Rectal smooth muscle tissue (tissue), 1 donor: ENCODE data around the gene GXYLT2.

Source experiments
- H3K27ac ChIP-seq: one replicate; pipeline ENCODE4 v1.7.0; 2013; ENCODE audit warnings: low read depth, low read length, inconsistent platforms
- H3K27me3 ChIP-seq: one replicate; pipeline ENCODE4 v1.7.0; 2013; ENCODE audit warnings: low read length; ENCODE audit not compliant: control insufficient read depth, insufficient read depth
- H3K36me3 ChIP-seq: one replicate; pipeline ENCODE4 v1.7.0; 2013; ENCODE audit warnings: low read length; ENCODE audit not compliant: control insufficient read depth, insufficient read depth
- H3K4me1 ChIP-seq: one replicate; pipeline ENCODE4 v1.7.0; 2013; ENCODE audit warnings: low read length; ENCODE audit not compliant: control insufficient read depth, insufficient read depth
- H3K4me3 ChIP-seq: one replicate; pipeline ENCODE4 v1.7.0; 2013; ENCODE audit warnings: low read length
- H3K9ac ChIP-seq: one replicate; pipeline ENCODE4 v1.7.0; 2013; ENCODE audit warnings: low read length

GXYLT2 gene

GRCh38 chr3:72872183-72872582, 15.7 kb upstream of the GXYLT2 start:
- no peaks in the 10 kb centered on the region for H3K36me3 ChIP-seq
- H3K27ac ChIP-seq: no peak overlapping the region
- H3K4me3 ChIP-seq: no peak overlapping the region
- no peaks in the 10 kb centered on the region for H3K27me3 ChIP-seq
- H3K9ac ChIP-seq: no peak overlapping the region
- no peaks in the 10 kb centered on the region for H3K4me1 ChIP-seq

- no peak overlapping the region for H3K27ac ChIP-seq
- H3K27me3 ChIP-seq: no peaks in the 10 kb centered on the region
- no peak overlapping the region for H3K9ac ChIP-seq
- no peaks in the 10 kb centered on the region for H3K4me1 ChIP-seq
- no peaks in the 10 kb centered on the region for H3K36me3 ChIP-seq
- H3K4me3 ChIP-seq: peak overlapping the region; percentile 63
Measured at GRCh38 chr3:72887343-72887704, 522 bp upstream of the GXYLT2 start.

- Histone ChIP-seq H3K4me1 (no peaks in the 10 kb centered on the region), H3K9ac (no peak overlapping the region), H3K4me3 (peak overlapping the region; percentile 57)
Measured at GRCh38 chr3:72888546-72889309, 882 bp downstream of the GXYLT2 start.

GRCh38 chr3:72889310-72890165, 1.7 kb downstream of the GXYLT2 start:
- H3K36me3 ChIP-seq: no peaks in the 10 kb centered on the region
- peak overlapping the region; percentile 57 for H3K4me3 ChIP-seq
- no peaks in the 10 kb centered on the region for H3K4me1 ChIP-seq
- H3K27ac ChIP-seq: no peak overlapping the region
- H3K27me3 ChIP-seq: no peaks in the 10 kb centered on the region
- no peak overlapping the region for H3K9ac ChIP-seq

More at GRCh38 chr3:72888546-72889309, 882 bp downstream of the GXYLT2 start:
- Histone ChIP-seq H3K36me3 (no peaks in the 10 kb centered on the region), H3K27me3 (no peaks in the 10 kb centered on the region), H3K27ac (no peak overlapping the region)

- H3K4me3 ChIP-seq: no peak overlapping the region
- no peaks in the 10 kb centered on the region for H3K36me3 ChIP-seq
- no peaks in the 10 kb centered on the region for H3K27me3 ChIP-seq
- no peaks in the 10 kb centered on the region for H3K4me1 ChIP-seq
- no peak overlapping the region for H3K27ac ChIP-seq
- no peak overlapping the region for H3K9ac ChIP-seq
Measured at GRCh38 chr3:72890166-72890925, 2.5 kb downstream of the GXYLT2 start.

GRCh38 chr3:72891053-72891855, 3.4 kb downstream of the GXYLT2 start:
- H3K27me3 ChIP-seq: no peaks in the 10 kb centered on the region
- H3K27ac ChIP-seq: no peak overlapping the region
- H3K4me3 ChIP-seq: no peak overlapping the region

GRCh38 chr3:72892081-72892775, 4.4 kb downstream of the GXYLT2 start:
- no peaks in the 10 kb centered on the region for H3K4me1 ChIP-seq
- no peak overlapping the region for H3K27ac ChIP-seq
- no peaks in the 10 kb centered on the region for H3K27me3 ChIP-seq
- no peak overlapping the region for H3K4me3 ChIP-seq
- no peaks in the 10 kb centered on the region for H3K36me3 ChIP-seq
- H3K9ac ChIP-seq: no peak overlapping the region

More at GRCh38 chr3:72891053-72891855, 3.4 kb downstream of the GXYLT2 start:
- no peak overlapping the region for H3K9ac ChIP-seq
- H3K4me1 ChIP-seq: no peaks in the 10 kb centered on the region
- H3K36me3 ChIP-seq: no peaks in the 10 kb centered on the region

GRCh38 chr3:72892870-72893269, 5.0 kb downstream of the GXYLT2 start:
- Histone ChIP-seq H3K36me3 (no peaks in the 10 kb centered on the region), H3K27ac (no peak overlapping the region), H3K27me3 (no peaks in the 10 kb centered on the region), H3K4me3 (no peak overlapping the region), H3K9ac (no peak overlapping the region), H3K4me1 (no peaks in the 10 kb centered on the region)

GRCh38 chr3:72894976-72895552, 7.2 kb downstream of the GXYLT2 start:
- no peak overlapping the region for H3K4me3 ChIP-seq
- no peaks in the 10 kb centered on the region for H3K36me3 ChIP-seq
- no peaks in the 10 kb centered on the region for H3K27me3 ChIP-seq
- H3K4me1 ChIP-seq: no peaks in the 10 kb centered on the region
- no peak overlapping the region for H3K27ac ChIP-seq
- H3K9ac ChIP-seq: no peak overlapping the region

- no peaks in the 10 kb centered on the region for H3K36me3 ChIP-seq
- H3K9ac ChIP-seq: no peak overlapping the region
- H3K27ac ChIP-seq: no peak overlapping the region
- H3K27me3 ChIP-seq: no peaks in the 10 kb centered on the region
- no peaks in the 10 kb centered on the region for H3K4me1 ChIP-seq
- H3K4me3 ChIP-seq: no peak overlapping the region
Measured at GRCh38 chr3:72896996-72897757, 9.3 kb downstream of the GXYLT2 start.

- H3K4me3 ChIP-seq: no peak overlapping the region
Measured at GRCh38 chr3:72897758-72898007, 9.8 kb downstream of the GXYLT2 start.

More at GRCh38 chr3:72897758-72898007, 9.8 kb downstream of the GXYLT2 start:
- Histone ChIP-seq H3K9ac (no peak overlapping the region), H3K36me3 (no peaks in the 10 kb centered on the region), H3K27me3 (no peaks in the 10 kb centered on the region), H3K27ac (no peak overlapping the region), H3K4me1 (no peaks in the 10 kb centered on the region)
